ENCODE results near the gene DLG2.

DNA sequence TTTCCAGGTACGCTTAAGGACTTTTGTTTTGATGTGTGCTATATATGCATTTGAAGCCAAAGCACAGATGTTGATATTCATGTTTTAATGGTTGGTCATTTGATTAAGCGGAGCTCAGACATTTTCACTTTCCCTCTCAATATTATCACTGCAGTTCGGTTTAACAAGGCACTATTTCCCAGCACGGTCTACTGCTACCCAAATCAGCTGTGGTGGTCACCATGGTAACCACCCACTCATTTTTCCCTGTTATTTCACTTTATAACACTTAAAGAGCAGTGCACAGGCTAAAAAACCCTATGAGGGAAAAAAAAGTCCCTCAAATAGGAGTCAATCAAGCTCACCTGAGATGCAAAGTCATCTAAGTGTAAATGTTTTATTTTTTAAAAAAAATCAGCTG lies 1901.4 kb downstream of the DLG2 start:
- TF ChIP-seq POLR2AphosphoS5 (IDR thresholded peaks at IDR 0.05; ENCODE audit: low read depth, low read length), result no peak
- no peak for TF ChIP-seq TAF1 (IDR thresholded peaks at IDR 0.05; ENCODE audit: borderline replicate concordance, insufficient read depth, low read length)
- TF ChIP-seq, protein P1, sequence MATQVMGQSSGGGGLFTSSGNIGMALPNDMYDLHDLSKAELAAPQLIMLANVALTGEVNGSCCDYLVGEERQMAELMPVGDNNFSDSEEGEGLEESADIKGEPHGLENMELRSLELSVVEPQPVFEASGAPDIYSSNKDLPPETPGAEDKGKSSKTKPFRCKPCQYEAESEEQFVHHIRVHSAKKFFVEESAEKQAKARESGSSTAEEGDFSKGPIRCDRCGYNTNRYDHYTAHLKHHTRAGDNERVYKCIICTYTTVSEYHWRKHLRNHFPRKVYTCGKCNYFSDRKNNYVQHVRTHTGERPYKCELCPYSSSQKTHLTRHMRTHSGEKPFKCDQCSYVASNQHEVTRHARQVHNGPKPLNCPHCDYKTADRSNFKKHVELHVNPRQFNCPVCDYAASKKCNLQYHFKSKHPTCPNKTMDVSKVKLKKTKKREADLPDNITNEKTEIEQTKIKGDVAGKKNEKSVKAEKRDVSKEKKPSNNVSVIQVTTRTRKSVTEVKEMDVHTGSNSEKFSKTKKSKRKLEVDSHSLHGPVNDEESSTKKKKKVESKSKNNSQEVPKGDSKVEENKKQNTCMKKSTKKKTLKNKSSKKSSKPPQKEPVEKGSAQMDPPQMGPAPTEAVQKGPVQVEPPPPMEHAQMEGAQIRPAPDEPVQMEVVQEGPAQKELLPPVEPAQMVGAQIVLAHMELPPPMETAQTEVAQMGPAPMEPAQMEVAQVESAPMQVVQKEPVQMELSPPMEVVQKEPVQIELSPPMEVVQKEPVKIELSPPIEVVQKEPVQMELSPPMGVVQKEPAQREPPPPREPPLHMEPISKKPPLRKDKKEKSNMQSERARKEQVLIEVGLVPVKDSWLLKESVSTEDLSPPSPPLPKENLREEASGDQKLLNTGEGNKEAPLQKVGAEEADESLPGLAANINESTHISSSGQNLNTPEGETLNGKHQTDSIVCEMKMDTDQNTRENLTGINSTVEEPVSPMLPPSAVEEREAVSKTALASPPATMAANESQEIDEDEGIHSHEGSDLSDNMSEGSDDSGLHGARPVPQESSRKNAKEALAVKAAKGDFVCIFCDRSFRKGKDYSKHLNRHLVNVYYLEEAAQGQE (IDR thresholded peaks at IDR 0.05; ENCODE audit: insufficient read depth in 1 of 2, low read depth in 2 of 2, low read length in 2 of 2), result no peak
- no peak for TF ChIP-seq SIN3A (IDR thresholded peaks at IDR 0.05; ENCODE audit: borderline replicate concordance, insufficient read depth, low read length)
- no peak for TF ChIP-seq FOXP2 (optimal IDR thresholded peaks at IDR 0.05; ENCODE audit: borderline replicate concordance, extremely low read depth, extremely low read length, insufficient read depth)
